AG08396 (cell line): ENCODE measurements around the gene RBPJ.

ENCODE experiments used
- DNase-seq: peaks from one replicate; pipeline ENCODE4 v3.0.0; 2012; ENCODE audit warnings: low spot score, mixed read lengths

Gene RBPJ

GRCh38 chr4:26320538-26321372 lies at the start of gene RBPJ:
TSS of gene RBPJ (plus strand) at chr4:26321014. CDS start at chr4:26321029, 15 bp downstream.
- peak; percentile 92 for DNase-seq

GRCh38 chr4:26271703-26272102 lies 49.1 kb upstream of the RBPJ start:
- DNase-seq: no peak

- no peak for DNase-seq
These were observed 47.9 kb upstream of the RBPJ start for GRCh38 chr4:26272654-26273615.

DNA sequence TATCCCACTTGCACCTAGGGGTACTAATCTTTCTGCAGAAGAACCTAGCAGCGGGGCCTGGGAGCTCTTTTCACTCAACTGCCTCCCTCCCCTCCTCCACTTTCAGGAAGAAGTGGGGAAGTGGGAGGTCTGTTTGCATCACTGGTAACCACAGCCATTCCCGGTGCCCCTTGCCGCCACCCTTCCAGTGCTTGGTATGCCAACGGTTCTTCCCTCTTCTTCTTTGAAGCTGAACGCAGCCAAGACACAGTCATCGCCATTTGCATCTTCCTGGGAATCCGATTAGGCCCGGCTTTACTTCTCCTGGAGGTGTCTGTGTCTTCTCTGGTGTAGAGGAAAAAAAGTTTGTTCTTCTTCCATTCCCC lies 47.2 kb upstream of the RBPJ start:
- DNase-seq: no peak

- DNase-seq: no peak
These were observed 45.5 kb upstream of the RBPJ start for GRCh38 chr4:26275281-26275680.

- DNase-seq: no peak
These were observed 41.4 kb upstream of the RBPJ start for GRCh38 chr4:26279446-26279845.

DNA sequence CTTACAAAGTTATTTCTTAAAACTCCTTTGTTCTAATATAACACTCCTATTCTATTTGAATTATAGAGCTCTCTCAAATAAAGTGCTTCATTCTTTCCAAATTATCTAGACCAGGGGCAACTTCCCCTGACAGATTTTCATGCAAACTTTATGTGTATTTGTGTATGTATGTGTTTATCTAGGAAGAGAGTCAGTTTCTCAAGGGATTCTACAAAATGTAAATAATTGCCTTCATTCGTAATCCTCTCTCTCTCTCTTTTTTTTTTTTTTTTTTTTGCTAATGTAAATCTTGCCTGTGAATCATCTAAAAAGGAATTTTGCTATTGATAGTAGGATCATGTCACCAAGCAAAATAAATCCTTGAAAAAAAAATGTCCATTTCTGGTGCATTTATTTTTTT lies 38.9 kb upstream of the RBPJ start:
- no peak for DNase-seq

DNA sequence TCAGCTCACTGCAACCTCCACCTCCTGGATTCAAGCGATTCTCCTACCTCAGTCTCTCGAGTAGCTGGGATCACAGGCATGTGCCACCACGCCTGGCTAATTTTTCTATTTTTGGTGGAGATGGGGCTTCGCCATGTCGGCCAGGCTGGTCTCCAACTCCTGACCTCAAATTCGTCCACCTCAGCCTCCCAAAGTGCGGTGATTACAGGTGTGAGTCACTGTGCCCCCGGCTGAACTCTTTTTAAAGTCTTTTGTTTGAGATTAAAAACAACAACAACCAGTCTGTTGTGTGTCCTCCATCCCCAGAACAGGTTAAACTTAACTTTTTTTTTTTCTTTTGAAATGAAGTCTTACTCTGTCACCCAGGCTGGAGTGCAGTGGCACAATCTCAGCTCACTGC lies 36.3 kb upstream of the RBPJ start:
- no peak for DNase-seq

GRCh38 chr4:26285272-26285671 lies 35.5 kb upstream of the RBPJ start:
- DNase-seq: no peak

DNA sequence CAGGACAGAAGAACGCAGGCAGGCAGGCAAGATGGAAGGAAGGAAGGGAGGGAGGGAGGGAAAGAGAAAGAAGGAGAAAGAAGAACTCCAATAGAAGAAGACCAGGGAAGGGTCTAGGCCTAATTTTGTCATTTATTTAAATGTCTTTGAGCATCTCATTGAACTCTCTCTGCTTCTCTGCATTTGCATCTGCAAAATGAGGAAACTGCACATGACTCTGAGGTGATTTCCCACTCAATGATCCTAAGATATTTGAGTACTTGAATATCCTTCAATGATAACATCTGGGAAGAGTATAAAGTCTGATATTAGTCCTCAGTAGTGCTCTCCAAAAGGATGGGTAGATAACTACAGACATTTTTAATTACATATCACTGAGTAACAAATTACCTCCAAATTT lies 33.1 kb upstream of the RBPJ start:
- no peak for DNase-seq

GRCh38 chr4:26288355-26288909 lies 32.4 kb upstream of the RBPJ start:
- DNase-seq: peak; percentile 51

- no peak for DNase-seq
These were observed 31.4 kb upstream of the RBPJ start for GRCh38 chr4:26289401-26289800.

- no peak for DNase-seq
These were observed 30.5 kb upstream of the RBPJ start for GRCh38 chr4:26290321-26290720.

GRCh38 chr4:26294904-26295303 lies 25.9 kb upstream of the RBPJ start:
- DNase-seq: no peak

DNA sequence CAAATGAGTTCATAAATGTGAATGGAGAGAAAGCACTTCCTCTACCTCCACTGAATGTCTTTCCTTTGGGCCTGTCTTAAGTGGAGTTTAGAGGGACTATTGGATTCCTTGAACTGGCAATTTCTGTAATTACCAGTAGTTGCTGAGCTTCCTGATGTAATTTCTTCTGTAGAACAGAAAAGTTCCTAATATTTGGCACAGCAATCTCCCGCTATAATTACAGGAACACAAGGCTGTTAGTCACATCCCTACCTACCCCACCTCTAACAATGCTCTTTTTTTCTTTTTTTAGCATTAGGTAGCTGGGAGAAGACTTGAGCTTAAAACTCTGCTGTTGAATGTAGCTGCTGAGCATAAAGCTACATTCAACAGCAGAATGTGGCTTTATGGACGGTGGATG lies 24.8 kb upstream of the RBPJ start:
- DNase-seq: no peak

GRCh38 chr4:26296514-26296913 lies 24.3 kb upstream of the RBPJ start:
- no peak for DNase-seq

DNA sequence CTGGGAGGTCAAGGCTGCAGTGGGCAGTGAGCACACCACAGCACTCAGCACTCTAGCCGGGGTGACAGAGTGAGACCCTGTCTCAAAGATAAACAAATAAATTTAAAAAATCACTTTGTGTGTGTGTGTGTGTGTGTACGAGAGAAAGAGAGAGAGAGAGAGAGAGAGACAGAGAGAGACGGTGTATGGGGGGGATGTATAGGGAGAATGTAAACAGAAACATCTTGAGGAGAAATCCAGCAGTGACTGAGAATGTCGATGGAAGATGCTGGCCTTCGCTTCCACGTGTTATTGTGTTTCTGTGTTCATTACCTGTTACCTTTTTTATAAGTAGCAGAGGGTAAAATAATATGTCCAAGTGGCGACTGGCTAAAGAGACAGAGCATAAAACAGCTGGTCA lies 23.6 kb upstream of the RBPJ start:
- DNase-seq: no peak

- peak; percentile 41 for DNase-seq
These were observed 22.4 kb upstream of the RBPJ start for GRCh38 chr4:26298198-26298947.

- no peak for DNase-seq
These were observed 21.4 kb upstream of the RBPJ start for GRCh38 chr4:26299254-26299882.

DNA sequence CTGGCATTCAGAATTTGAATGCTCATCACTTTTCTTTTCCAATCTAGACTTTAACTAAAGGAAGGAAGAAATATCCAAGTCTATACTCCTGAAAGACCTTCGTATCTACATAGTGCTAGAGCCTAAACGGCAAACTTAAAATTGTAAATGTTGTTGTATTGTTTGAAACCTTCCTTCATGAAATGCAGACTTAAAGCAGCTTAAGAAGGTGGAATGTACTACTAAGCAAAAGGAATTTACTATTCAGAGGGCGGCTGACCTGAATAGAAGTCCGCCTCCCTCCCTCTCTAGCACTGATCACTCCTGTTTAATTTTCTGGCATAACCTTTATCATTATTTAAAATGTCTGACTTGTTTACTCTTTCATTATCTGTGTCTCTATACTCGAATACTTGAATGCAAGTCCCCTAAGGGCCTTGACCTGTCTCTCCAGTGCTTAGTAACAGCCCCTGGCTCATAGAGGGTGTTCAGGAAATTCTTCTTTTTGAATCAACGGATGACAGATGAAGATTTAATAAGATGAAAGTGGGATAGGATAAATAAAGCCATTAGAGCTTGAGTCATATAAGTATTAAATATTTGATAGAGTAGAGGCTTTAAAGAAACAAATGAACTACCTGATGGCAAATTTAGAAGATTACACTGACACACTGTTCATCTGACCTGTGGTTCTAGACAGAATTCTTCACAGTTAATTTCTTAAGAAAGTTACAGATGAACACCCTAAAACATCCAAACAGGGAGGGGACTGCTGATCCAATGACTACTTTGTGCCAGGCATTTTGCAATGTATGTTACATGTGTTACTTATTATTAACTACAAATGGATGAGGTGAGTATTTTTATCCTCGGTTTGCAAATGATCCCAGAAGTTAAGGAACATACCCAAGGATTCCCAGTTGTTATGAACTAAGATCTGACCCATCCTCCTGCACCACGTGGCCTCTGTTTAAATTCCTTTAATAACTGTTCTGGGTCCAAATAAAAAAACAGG lies 20.2 kb upstream of the RBPJ start:
- DNase-seq: no peak
